ENCODE data around the gene EMX2. TPM values are rescaled to one million over a fixed set of nuclear protein-coding genes. Genes with fewer than 3 reads are reported as not detected.

The EMX2 gene
- total RNA-seq, 4 donors from 2014 or later, result 0.25 to 0.28 TPM; not detected in 2

GRCh38 chr10:117562220-117562619 is 19.7 kb downstream of the EMX2 start:
- DNase-seq (ENCODE audit: low spot score) (no peak), ATAC-seq (ENCODE audit: low FRiP score) (no peak)
- TF ChIP-seq, protein P1, sequence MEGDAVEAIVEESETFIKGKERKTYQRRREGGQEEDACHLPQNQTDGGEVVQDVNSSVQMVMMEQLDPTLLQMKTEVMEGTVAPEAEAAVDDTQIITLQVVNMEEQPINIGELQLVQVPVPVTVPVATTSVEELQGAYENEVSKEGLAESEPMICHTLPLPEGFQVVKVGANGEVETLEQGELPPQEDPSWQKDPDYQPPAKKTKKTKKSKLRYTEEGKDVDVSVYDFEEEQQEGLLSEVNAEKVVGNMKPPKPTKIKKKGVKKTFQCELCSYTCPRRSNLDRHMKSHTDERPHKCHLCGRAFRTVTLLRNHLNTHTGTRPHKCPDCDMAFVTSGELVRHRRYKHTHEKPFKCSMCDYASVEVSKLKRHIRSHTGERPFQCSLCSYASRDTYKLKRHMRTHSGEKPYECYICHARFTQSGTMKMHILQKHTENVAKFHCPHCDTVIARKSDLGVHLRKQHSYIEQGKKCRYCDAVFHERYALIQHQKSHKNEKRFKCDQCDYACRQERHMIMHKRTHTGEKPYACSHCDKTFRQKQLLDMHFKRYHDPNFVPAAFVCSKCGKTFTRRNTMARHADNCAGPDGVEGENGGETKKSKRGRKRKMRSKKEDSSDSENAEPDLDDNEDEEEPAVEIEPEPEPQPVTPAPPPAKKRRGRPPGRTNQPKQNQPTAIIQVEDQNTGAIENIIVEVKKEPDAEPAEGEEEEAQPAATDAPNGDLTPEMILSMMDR (IDR thresholded peaks at IDR 0.05), result no peak

DNA sequence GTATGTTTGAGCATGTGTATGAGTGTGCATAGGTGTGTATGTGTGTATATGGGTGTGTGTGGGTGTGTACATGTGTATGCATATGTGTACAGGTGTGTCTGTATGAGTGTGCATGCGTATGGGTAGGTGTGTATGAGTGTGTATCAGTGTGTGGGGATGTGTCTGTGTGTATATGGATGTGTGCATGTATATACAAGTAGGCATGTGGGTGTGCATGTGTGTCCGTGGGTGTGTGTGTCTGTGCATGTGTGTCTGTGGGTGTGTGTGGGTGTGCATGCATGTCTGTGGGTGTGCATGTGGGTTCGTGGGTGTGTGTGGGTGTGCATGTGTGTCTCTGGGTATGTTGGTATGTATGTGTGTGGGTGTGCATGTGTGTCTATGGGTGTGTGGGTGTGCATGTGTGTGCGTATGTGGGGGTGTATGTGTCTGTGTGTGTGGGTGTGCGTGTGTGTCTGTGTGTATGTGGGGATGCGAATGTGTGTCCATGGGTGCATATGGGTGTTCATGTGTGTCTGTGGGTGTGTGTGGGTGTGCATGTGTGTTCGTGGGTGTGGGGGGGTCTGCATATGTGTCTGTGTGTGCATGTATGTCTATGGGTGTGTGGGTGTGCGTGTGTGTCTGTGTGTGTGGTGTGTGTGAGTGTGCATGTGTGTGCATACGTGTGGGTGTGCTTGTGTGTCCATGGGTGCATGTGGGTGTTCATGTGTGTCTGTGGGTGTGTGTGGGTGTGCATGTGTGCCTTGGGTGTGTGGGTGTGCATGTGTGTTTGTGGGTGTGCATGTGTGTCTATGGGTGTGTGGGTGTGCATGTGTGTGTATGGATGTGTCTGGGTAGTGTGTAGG is 20.6 kb downstream of the EMX2 start:
- ATAC-seq (ENCODE audit: low FRiP score), result no peak
- no peak for DNase-seq (ENCODE audit: low spot score)
- TF ChIP-seq, protein P1 (IDR thresholded peaks at IDR 0.05), result no peak

GRCh38 chr10:117563780-117564179 is 21.2 kb downstream of the EMX2 start:
- DNase-seq (ENCODE audit: low spot score), result no peak
- TF ChIP-seq, protein P1 (IDR thresholded peaks at IDR 0.05), result no peak
- no peak for ATAC-seq (ENCODE audit: low FRiP score)

GRCh38 chr10:117565068-117565467 is 22.5 kb downstream of the EMX2 start:
- DNase-seq (ENCODE audit: low spot score) (no peak), ATAC-seq (ENCODE audit: low FRiP score) (no peak)
- TF ChIP-seq, protein P1 (IDR thresholded peaks at IDR 0.05), result no peak

- DNase-seq (ENCODE audit: low spot score) (no peak), ATAC-seq (ENCODE audit: low FRiP score) (no peak)
- TF ChIP-seq, protein P1 (IDR thresholded peaks at IDR 0.05), result no peak
Measured at GRCh38 chr10:117568334-117568733, 25.8 kb downstream of the EMX2 start.

DNA sequence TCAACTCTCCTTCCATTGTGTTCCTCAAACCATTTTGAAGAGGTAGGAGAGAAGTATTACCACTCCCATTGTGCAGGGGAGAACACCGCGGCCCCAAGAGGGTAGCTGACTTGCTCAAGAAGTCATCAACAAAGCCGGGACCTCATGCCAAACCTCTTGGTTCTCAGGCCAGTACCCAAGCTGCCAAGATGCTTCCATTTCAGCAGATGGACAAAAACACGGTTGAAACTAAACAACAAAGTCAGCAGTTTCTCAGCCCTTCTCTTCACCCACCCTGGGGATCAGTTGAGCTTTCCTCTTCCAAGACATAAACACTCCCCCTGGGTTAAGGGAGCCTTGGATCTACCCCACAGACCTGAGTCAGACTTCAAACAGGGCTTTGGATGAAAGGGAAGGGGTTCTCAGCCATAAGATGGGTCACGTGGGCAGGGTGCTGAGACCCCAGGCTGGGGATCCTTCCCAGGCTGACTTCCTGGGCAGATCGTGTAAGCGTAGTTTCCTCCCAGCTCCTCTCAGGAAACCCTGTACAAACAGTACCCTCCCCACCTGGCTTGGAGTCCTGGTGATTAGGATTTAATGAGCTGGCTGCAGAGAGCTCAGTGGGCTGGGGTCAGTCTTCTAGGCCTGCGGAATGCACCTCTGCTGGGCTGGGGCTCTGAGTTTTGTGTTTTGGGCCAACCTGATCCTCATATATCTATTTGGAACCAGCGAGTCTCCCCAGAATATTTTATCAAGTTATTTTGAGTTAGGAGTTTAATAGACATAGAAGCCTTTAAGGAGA is 27.3 kb downstream of the EMX2 start:
- ATAC-seq (ENCODE audit: low FRiP score), result no peak
- TF ChIP-seq, protein P1 (IDR thresholded peaks at IDR 0.05), result no peak
- no peak for DNase-seq (ENCODE audit: low spot score)

All from omental fat pad (tissue), 4 donors.